ENCODE measurements around the gene TMEM9B.
A peak's percentile ranks its signal among the peaks of the same experiment; 100 is the strongest.

TMEM9B gene

GRCh38 chr11:8934742-8935488 lies 29.3 kb downstream of the TMEM9B start:
- H3K4me3 ChIP-seq (ENCODE audit: low read depth, low read length), result peak overlapping the region; percentile 34
- no peak for TF ChIP-seq CTCF (IDR thresholded peaks at IDR 0.05; ENCODE audit: low read depth, low read length)

DNA sequence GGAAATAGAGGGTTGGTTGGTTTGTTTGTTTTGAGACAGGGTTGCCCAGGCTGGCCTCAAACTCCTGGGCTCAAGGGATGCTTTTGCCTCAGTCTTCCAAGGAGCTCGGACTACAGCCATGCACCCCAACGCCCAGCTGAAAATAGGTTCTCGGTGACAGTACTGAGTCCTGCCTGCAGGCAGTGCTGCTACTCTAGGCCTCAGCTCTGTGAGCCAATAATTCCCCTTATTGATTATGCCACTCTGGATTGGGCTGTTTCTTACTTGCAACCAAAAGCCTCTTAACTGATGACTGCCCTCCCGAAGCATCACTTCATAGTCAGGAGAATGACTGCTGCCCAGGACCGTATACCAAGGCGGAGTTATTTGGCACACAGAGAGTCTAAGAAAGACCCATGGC lies 30.3 kb downstream of the TMEM9B start:
- H3K4me3 ChIP-seq (ENCODE audit: low read depth, low read length), result no peak overlapping the region
- no peak for TF ChIP-seq CTCF (IDR thresholded peaks at IDR 0.05; ENCODE audit: low read depth, low read length)

GRCh38 chr11:8932564-8933180 lies 31.6 kb downstream of the TMEM9B start, which contains the start of gene C11orf16:
Gene C11orf16 (minus strand): TSS chr11:8932947. CDS start chr11:8932308, 639 bp downstream.
- no peak within 1 kb of the TSS for H3K4me3 ChIP-seq (ENCODE audit: low read depth, low read length)
- TF ChIP-seq CTCF (IDR thresholded peaks at IDR 0.05; ENCODE audit: low read depth, low read length), result no peak

DNA sequence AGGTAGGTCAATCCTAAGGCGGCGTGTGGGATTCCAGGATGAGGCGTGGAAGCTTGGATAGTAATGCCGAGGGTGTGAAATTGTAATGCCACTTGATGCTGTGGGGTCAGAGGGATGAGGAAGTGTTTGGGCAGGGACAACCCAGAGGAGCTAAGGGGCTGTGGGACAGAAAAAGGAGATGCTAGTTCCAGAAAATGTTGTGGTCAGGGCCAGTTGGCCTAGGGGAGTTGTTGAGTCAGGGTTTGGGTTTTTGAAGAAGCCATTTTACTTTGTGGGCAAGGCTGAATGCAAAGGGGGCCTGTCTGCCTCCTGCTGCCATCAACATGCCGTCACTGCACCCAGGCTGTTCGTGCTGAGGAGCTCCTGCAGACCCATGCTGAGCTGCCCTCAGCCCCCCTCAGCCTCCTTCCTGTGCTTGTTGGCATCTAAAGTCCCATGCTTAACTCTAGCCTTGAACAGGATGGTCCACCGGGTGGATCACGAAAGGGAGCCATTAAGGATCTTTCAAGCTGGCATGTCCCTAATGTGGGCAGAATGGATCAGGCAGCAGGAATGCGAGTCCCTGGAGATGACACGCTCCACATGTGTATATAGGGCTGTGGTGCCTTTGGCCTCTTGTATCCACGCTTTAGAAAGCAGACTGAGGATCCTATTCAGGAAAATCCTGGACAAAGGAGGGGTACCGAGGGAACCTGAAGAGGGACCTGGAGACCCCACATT lies 33.6 kb downstream of the TMEM9B start:
- no peak for TF ChIP-seq CTCF (IDR thresholded peaks at IDR 0.05; ENCODE audit: low read depth, low read length)
- no peak overlapping the region for H3K4me3 ChIP-seq (ENCODE audit: low read depth, low read length)

DNA sequence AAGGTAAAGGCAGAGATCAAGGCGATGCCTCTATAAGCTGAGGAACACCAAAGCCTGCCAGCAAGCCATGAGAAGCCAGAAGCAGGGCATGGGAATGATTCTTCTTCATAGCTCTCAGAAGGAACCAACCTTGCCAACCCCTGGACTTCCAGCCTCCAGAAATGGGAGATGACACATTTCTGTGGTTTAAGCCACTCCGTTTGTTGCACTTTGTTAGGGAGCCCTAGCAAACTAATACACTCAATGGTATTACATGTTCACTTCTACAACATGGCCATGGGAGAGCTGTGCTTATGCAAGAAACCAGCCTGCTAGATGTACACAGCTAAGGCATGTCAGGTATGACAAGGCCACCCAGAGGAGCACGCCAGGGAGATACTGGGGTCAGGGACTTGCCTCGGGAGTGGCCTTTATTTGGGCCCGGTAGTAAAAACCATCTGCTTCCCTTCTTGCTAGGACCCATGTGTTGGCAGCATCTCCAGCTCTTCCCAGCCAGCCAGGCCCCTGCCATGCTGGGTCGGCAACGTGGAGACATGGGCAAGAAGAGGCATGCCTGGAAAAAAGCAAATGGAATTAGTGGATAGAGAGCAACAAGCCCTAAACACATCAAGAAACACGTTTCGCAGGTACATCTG lies 35.1 kb downstream of the TMEM9B start:
- TF ChIP-seq CTCF (IDR thresholded peaks at IDR 0.05; ENCODE audit: low read depth, low read length), result no peak
- H3K4me3 ChIP-seq (ENCODE audit: low read depth, low read length), result no peak overlapping the region

DNA sequence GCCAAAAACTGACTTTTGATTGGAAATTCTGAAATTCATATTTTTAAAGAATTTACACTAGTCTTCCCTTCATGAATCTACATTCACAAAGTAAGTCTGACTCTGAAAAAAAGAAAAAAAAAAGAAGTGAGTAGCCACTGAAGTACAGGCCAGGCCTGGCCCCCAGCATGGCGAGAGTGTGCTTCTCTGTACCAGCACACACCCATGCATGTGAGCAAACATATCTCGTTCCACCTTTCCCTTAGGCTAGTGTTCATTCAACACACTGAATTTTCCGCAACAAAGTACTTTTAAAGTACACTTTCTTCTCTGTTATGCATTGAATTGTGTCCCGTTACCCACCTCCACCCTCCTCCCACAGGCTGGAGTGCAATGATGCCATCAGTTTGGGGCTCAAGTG lies 36.0 kb downstream of the TMEM9B start:
- TF ChIP-seq CTCF (IDR thresholded peaks at IDR 0.05; ENCODE audit: low read depth, low read length), result no peak
- H3K4me3 ChIP-seq (ENCODE audit: low read depth, low read length), result no peak overlapping the region

Data from WI38 (cell line).